GM12892 (cell line): Measurements from ENCODE around the gene BUB1B.

Experiments
- POLR2A ChIP-seq: IDR thresholded peaks from 2 replicates; pipeline ENCODE4 v1.6.1; 2011; ENCODE audit warnings: low read depth, low read length, control low read depth
- POLR2AphosphoS5 ChIP-seq: IDR thresholded peaks from 2 replicates; pipeline ENCODE4 v1.6.1; 2011; ENCODE audit warnings: low read depth, low read length, control low read depth

DNA sequence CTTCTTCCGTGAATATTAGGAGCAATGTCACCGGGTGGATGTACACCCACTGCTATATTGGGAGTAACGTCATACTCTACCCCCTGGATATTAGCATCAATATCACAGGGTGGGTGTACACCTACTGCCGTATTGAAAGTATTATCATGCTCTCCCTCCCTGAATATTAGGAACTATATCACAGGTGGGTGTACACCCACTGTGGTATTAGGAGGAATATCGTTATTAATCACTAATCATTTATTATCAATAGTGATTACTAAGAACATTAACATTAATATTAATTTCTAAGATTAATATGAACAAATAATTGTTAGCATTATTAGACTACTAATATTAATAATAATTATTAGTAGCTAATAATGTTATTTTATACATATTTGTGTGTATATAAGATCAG lies 30.8 kb upstream of the BUB1B start:
- TF ChIP-seq POLR2A (no peak), POLR2AphosphoS5 (no peak)
